Coronary artery (tissue), 2 donors: ENCODE measurements around the gene KBTBD12.

Experiments
- DNase-seq: peaks from one replicate; pipeline ENCODE4 v3.0.0-alpha.2; 2017; ENCODE audit warnings: low spot score
- H3K27ac ChIP-seq, 2 donors: fragments of 200-600 bp; sonication (generic); one replicate each; pipeline ENCODE4 v1.5.1; 2016 to 2019
- H3K4me3 ChIP-seq: fragments of 200-600 bp; sonication (generic); 2 replicates; pipeline ENCODE4 v1.5.1; 2016; ENCODE audit warnings: mild to moderate bottlenecking, moderate library complexity
- TF ChIP-seq, protein P1 (sequence below): fragments of 200-600 bp; sonication (generic); IDR thresholded peaks from one replicate; pipeline ENCODE4 v1.5.1; 2019; ENCODE audit warnings: antibody characterized with exemption

The KBTBD12 gene

DNA sequence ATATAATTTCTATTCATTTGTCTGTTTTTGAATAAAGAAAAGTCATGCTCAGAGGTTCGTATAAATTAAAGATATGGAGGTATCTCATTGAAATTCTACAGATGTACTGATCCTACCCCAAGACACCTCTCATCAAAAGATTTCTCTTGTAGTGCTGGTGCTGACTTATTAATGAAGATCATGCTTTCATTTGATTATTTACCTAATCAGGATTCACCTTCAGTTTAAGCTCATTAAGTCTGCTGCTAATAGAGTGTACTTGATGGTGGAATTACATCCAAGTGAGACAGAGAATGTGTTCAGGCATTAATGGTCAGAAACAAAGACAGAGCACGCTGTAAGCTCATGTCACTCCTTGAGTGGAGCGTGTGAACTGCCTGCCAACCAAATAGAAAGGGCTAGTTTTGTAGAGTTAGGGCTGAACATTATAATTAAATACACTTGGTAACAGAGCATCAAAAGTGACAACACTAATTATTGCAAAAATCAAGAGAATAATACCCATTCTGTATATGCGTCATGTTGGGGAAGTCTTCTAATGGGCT lies 45.5 kb downstream of the KBTBD12 start:
- TF ChIP-seq, protein P1, sequence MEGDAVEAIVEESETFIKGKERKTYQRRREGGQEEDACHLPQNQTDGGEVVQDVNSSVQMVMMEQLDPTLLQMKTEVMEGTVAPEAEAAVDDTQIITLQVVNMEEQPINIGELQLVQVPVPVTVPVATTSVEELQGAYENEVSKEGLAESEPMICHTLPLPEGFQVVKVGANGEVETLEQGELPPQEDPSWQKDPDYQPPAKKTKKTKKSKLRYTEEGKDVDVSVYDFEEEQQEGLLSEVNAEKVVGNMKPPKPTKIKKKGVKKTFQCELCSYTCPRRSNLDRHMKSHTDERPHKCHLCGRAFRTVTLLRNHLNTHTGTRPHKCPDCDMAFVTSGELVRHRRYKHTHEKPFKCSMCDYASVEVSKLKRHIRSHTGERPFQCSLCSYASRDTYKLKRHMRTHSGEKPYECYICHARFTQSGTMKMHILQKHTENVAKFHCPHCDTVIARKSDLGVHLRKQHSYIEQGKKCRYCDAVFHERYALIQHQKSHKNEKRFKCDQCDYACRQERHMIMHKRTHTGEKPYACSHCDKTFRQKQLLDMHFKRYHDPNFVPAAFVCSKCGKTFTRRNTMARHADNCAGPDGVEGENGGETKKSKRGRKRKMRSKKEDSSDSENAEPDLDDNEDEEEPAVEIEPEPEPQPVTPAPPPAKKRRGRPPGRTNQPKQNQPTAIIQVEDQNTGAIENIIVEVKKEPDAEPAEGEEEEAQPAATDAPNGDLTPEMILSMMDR, result no peak
- Histone ChIP-seq H3K27ac (no peak overlapping the region), H3K4me3 (no peak overlapping the region)
- DNase-seq, result no peak

DNA sequence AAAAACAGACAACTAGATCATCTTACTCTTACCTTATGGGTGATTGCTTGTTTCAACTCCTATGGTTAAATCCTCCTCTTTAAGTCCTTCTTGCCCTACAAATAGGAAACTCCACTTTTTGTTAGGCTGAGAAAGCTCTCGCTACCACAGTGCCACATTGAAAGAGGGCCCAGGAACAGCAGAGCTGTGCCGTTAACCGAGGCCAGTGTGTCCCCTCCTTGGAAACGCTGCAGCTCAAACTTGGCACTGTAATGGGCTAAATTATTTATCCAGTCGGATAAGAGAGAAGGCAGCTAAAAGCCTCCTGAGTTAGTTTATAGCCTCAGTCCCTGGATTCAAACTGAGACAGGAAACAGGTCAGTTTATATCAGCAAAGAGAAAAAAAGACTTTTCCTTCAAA lies 46.1 kb downstream of the KBTBD12 start:
- H3K4me3 ChIP-seq, result no peak overlapping the region
- no peak overlapping the region for H3K27ac ChIP-seq
- TF ChIP-seq, protein P1, result no peak
- DNase-seq, result no peak

DNA sequence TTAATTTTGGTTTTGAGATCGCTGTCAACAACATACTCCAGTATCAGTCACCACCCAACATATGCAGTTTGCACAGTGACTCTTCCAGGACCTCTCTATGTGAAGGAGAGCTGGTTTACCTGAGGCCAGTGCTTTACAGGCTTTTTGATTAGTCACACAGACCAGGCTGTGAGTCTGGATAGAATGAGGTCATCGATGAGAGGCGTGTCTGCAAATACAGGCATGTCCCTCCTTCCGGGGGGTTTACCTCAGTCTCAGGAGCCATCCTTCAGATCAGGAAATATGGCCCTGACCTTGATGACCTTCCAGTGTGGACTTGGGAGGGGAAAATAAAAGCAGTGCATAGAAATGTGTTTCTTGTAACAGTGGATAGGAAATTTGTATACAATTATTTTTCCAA lies 46.9 kb downstream of the KBTBD12 start:
- TF ChIP-seq, protein P1, result no peak
- Histone ChIP-seq H3K4me3 (no peak overlapping the region), H3K27ac (no peak overlapping the region)
- DNase-seq, result no peak

GRCh38 chr3:127962937-127963336 lies 47.9 kb downstream of the KBTBD12 start:
- TF ChIP-seq, protein P1, result no peak
- no peak overlapping the region for H3K4me3 ChIP-seq
- DNase-seq, result no peak
- no peak overlapping the region for H3K27ac ChIP-seq

DNA sequence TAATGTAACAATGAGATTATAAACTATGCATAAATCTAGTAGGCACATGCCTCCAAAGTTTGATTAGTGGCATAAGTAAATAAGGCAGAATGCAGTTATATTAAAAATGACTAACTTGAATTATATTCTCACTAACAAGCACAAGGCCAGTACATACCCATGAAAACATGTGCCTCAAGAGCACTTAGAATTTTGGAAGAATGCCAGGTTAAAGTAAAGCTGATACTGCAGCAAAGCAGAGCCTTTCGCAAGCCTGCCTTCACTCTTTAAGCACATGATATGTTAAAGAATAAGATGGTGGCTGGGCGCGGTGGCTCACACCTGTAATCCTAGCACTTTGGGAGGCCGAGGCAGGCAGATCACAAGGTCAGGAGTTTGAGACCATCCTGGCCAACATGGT lies 49.0 kb downstream of the KBTBD12 start:
- Histone ChIP-seq H3K4me3 (no peak overlapping the region), H3K27ac (no peak overlapping the region)
- DNase-seq, result no peak
- TF ChIP-seq, protein P1, result no peak

DNA sequence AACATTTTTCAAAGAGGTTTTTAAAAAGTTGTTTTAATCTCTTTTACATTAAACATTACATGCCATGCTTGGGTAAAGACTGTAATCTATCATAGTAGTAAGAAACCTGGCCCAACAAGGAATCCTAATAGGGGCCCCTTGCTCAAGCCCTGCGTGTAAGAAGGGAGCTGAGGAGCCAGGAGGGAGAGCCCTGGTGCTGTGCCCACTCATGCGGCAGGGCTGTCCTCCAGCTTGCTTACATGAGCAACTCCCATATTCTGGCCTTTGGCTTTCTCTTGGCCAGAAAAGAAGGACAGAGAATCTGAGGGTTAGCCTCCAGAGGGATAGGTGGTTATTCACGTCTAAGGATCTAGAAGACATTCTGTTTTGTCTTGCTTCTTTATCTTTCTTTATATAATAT lies 49.8 kb downstream of the KBTBD12 start:
- TF ChIP-seq, protein P1, result no peak
- DNase-seq, result no peak
- no peak overlapping the region for H3K27ac ChIP-seq
- no peak overlapping the region for H3K4me3 ChIP-seq

DNA sequence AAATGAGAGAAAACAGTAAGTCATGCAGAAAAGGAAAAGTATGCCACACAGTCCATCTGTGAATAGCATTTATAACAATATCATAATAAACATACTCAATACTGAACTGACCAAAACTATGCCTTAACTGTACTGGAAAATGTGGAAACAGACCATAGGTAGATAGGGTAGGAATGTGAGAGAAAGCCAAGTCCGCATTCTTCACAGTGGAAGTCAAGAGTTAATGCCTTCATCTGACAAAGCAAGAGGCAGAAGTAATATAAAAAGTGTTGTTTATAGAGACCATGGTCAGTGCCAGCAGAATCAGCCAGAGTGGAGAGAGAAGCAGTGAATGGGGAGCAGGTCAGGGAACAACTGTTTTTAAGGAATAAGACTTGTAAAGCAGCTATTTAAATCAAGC lies 52.3 kb downstream of the KBTBD12 start:
- Histone ChIP-seq H3K27ac (no peak overlapping the region), H3K4me3 (no peak overlapping the region)
- no peak for DNase-seq
- TF ChIP-seq, protein P1, result no peak
